ENCODE results near the gene CHEK1. TPM values are rescaled to one million over a fixed set of nuclear protein-coding genes. Genes with fewer than 3 reads are reported as not detected.
"Not testable (repeated sequence)": the region's sequence is repeated elsewhere in the genome, so short reads cannot be mapped to it uniquely, and the experiment has no call there.

CHEK1 gene
- polyA plus RNA-seq, 1 donor (not counting 4 experiments of a cell fraction or from before 2014, with no cell fraction given): 38.2 TPM

- no peaks in the 10 kb centered on the region for H3K27me3 ChIP-seq (ENCODE audit: control insufficient read depth, extremely low read depth, insufficient read depth, low read length)
- TF ChIP-seq EZH2 (IDR thresholded peaks at IDR 0.05; ENCODE audit: low read length): no peak
- no peak for TF ChIP-seq CTCF (optimal IDR thresholded peaks at IDR 0.05 in 1 of 3, IDR thresholded peaks at IDR 0.05 in 1 of 3, conservative IDR thresholded peaks at IDR 0.05 in 1 of 3; ENCODE audit: extremely low read depth in 1 of 3, insufficient read depth in 2 of 3, low read length in 3 of 3)
- FAIRE-seq (no peak), DNase-seq (ENCODE audit: low read depth, low spot score) (no peak)
- no peak overlapping the region for H3K27ac ChIP-seq (ENCODE audit: control insufficient read depth, insufficient read depth, low read length)
- no peak overlapping the region for H3K4me2 ChIP-seq (ENCODE audit: control insufficient read depth, extremely low read depth, insufficient read depth, low read depth, low read length)
- no peaks in the 10 kb centered on the region for H3K9me3 ChIP-seq (ENCODE audit: control insufficient read depth, low read depth, low read length)
- no peaks in the 10 kb centered on the region for H3K79me2 ChIP-seq (ENCODE audit: control insufficient read depth, insufficient read depth, low read length)
- no peak overlapping the region for H3K9ac ChIP-seq (ENCODE audit: control insufficient read depth, extremely low read depth, insufficient read depth, low read length)
- no peaks in the 10 kb centered on the region for H3K4me1 ChIP-seq (ENCODE audit: control insufficient read depth, extremely low read depth, insufficient read depth, low read length)
- H2AFZ ChIP-seq (ENCODE audit: control insufficient read depth, low read length): no peak overlapping the region
- no peaks in the 10 kb centered on the region for H3K36me3 ChIP-seq (ENCODE audit: control insufficient read depth in 2 of 2, extremely low read depth in 1 of 2, insufficient read depth in 2 of 2, low read length in 2 of 2)
- H3K9me1 ChIP-seq (ENCODE audit: control insufficient read depth, extremely low read depth, insufficient read depth, low read length): no peaks in the 10 kb centered on the region
- H3K4me3 ChIP-seq (ENCODE audit: control insufficient read depth in 2 of 3, extremely low read depth in 1 of 3, insufficient read depth in 2 of 3, low read depth in 1 of 3, low read length in 3 of 3): no peak overlapping the region
- dilution Hi-C loops (cut with MboI; ENCODE audit: extremely low pct_ligation_motif_present, low sequenced_read_pairs): no loop called here
- no peaks in the 10 kb centered on the region for H4K20me1 ChIP-seq (ENCODE audit: control insufficient read depth, extremely low read depth, insufficient read depth, low read length)
Measured at GRCh38 chr11:125701858-125702621, 77.1 kb downstream of the CHEK1 start.

- H3K9me1 ChIP-seq (ENCODE audit: control insufficient read depth, extremely low read depth, insufficient read depth, low read length); H3K4me1 ChIP-seq (ENCODE audit: control insufficient read depth, extremely low read depth, insufficient read depth, low read length); H3K9me3 ChIP-seq (ENCODE audit: control insufficient read depth, low read depth, low read length); H4K20me1 ChIP-seq (ENCODE audit: control insufficient read depth, extremely low read depth, insufficient read depth, low read length); H3K9ac ChIP-seq (ENCODE audit: control insufficient read depth, extremely low read depth, insufficient read depth, low read length); H3K27me3 ChIP-seq (ENCODE audit: control insufficient read depth, extremely low read depth, insufficient read depth, low read length); dilution Hi-C loops (cut with MboI; ENCODE audit: extremely low pct_ligation_motif_present, low sequenced_read_pairs); H3K36me3 ChIP-seq (ENCODE audit: control insufficient read depth in 2 of 2, extremely low read depth in 1 of 2, insufficient read depth in 2 of 2, low read length in 2 of 2); H3K27ac ChIP-seq (ENCODE audit: control insufficient read depth, insufficient read depth, low read length); H2AFZ ChIP-seq (ENCODE audit: control insufficient read depth, low read length); FAIRE-seq; H3K4me3 ChIP-seq (ENCODE audit: control insufficient read depth in 2 of 3, extremely low read depth in 1 of 3, insufficient read depth in 2 of 3, low read depth in 1 of 3, low read length in 3 of 3); DNase-seq (ENCODE audit: low read depth, low spot score); H3K79me2 ChIP-seq (ENCODE audit: control insufficient read depth, insufficient read depth, low read length); H3K4me2 ChIP-seq (ENCODE audit: control insufficient read depth, extremely low read depth, insufficient read depth, low read depth, low read length): not testable (repeated sequence)
Measured at GRCh38 chr11:125704686-125705085, 79.7 kb downstream of the CHEK1 start.

- H3K9me3 ChIP-seq (ENCODE audit: control insufficient read depth, low read depth, low read length): no peaks in the 10 kb centered on the region
- H3K9me1 ChIP-seq (ENCODE audit: control insufficient read depth, extremely low read depth, insufficient read depth, low read length): no peaks in the 10 kb centered on the region
- TF ChIP-seq CTCF (optimal IDR thresholded peaks at IDR 0.05 in 1 of 3, IDR thresholded peaks at IDR 0.05 in 1 of 3, conservative IDR thresholded peaks at IDR 0.05 in 1 of 3; ENCODE audit: extremely low read depth in 1 of 3, insufficient read depth in 2 of 3, low read length in 3 of 3): no peak
- TF ChIP-seq EZH2 (IDR thresholded peaks at IDR 0.05; ENCODE audit: low read length): no peak
- no peak overlapping the region for H3K27ac ChIP-seq (ENCODE audit: control insufficient read depth, insufficient read depth, low read length)
- H3K4me3 ChIP-seq (ENCODE audit: control insufficient read depth in 2 of 3, extremely low read depth in 1 of 3, insufficient read depth in 2 of 3, low read depth in 1 of 3, low read length in 3 of 3): no peak overlapping the region
- H3K9ac ChIP-seq (ENCODE audit: control insufficient read depth, extremely low read depth, insufficient read depth, low read length): no peak overlapping the region
- H4K20me1 ChIP-seq (ENCODE audit: control insufficient read depth, extremely low read depth, insufficient read depth, low read length): no peaks in the 10 kb centered on the region
- no peak overlapping the region for H3K4me2 ChIP-seq (ENCODE audit: control insufficient read depth, extremely low read depth, insufficient read depth, low read depth, low read length)
- DNase-seq (ENCODE audit: low read depth, low spot score) (no peak), FAIRE-seq (no peak)
- no peaks in the 10 kb centered on the region for H3K79me2 ChIP-seq (ENCODE audit: control insufficient read depth, insufficient read depth, low read length)
- H3K27me3 ChIP-seq (ENCODE audit: control insufficient read depth, extremely low read depth, insufficient read depth, low read length): no peaks in the 10 kb centered on the region
- H3K4me1 ChIP-seq (ENCODE audit: control insufficient read depth, extremely low read depth, insufficient read depth, low read length): no peaks in the 10 kb centered on the region
- H2AFZ ChIP-seq (ENCODE audit: control insufficient read depth, low read length): no peak overlapping the region
- dilution Hi-C loops (cut with MboI; ENCODE audit: extremely low pct_ligation_motif_present, low sequenced_read_pairs): no loop called here
- no peaks in the 10 kb centered on the region for H3K36me3 ChIP-seq (ENCODE audit: control insufficient read depth in 2 of 2, extremely low read depth in 1 of 2, insufficient read depth in 2 of 2, low read length in 2 of 2)
Measured at GRCh38 chr11:125720781-125721180, 95.8 kb downstream of the CHEK1 start.

Measured in keratinocyte (primary cell).